Measurements from ENCODE around the gene COBL. TPM values are rescaled to one million over a fixed set of nuclear protein-coding genes. Genes with fewer than 3 reads are reported as not detected.
A peak's percentile ranks its signal among the peaks of the same experiment; 100 is the strongest.

The COBL gene
- total and polyA plus RNA-seq, 2 of the 8 experiments (the other 6 are each of a cell fraction or from before 2014, with no cell fraction given) = 13.8 to 40.4 TPM

DNA sequence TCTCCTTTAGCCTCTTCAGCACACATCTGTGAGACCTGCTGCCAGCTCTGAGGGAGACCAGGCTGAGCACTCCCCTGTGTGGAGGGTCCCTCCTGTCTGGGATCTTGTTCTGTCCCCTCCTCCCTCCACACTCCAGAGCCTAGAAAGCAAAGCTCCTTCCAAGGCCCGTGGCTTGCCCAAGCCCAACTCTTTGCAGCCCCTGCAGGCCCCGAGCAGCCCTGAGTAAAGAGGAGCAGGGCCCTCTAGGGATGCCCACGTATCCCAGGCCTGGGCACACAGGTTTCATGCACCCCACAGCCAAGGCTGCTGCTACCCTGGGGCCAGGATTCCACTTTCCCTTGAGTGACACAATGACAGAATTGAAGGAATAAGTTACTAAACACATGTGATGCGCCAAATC, 24.0 kb downstream of the COBL start (continued):
- TF ChIP-seq GABPA (IDR thresholded peaks at IDR 0.05; ENCODE audit: borderline replicate concordance, insufficient read depth, low read length) (no peak), GTF2F1 (IDR thresholded peaks at IDR 0.05; ENCODE audit: borderline replicate concordance, low read depth, low read length) (no peak), CBX5 (IDR thresholded peaks at IDR 0.05; ENCODE audit: low read depth, low read length) (no peak), RAD21 (IDR thresholded peaks at IDR 0.05 in 1 of 2, conservative IDR thresholded peaks at IDR 0.05 in 1 of 2; ENCODE audit: low read depth in 2 of 2, low read length in 2 of 2) (peak in 1 of 2 experiments; percentile 17; a peak in 1 of 4 replicates), FOSL1 (IDR thresholded peaks at IDR 0.05; ENCODE audit: insufficient read depth, low read depth, low read length) (no peak), CREB1 (IDR thresholded peaks at IDR 0.05) (no peak), ASH2L (IDR thresholded peaks at IDR 0.05; ENCODE audit: low read length) (no peak), RXRA (IDR thresholded peaks at IDR 0.05; ENCODE audit: insufficient read depth, low read depth, low read length) (no peak)
- TF ChIP-seq, protein P1, sequence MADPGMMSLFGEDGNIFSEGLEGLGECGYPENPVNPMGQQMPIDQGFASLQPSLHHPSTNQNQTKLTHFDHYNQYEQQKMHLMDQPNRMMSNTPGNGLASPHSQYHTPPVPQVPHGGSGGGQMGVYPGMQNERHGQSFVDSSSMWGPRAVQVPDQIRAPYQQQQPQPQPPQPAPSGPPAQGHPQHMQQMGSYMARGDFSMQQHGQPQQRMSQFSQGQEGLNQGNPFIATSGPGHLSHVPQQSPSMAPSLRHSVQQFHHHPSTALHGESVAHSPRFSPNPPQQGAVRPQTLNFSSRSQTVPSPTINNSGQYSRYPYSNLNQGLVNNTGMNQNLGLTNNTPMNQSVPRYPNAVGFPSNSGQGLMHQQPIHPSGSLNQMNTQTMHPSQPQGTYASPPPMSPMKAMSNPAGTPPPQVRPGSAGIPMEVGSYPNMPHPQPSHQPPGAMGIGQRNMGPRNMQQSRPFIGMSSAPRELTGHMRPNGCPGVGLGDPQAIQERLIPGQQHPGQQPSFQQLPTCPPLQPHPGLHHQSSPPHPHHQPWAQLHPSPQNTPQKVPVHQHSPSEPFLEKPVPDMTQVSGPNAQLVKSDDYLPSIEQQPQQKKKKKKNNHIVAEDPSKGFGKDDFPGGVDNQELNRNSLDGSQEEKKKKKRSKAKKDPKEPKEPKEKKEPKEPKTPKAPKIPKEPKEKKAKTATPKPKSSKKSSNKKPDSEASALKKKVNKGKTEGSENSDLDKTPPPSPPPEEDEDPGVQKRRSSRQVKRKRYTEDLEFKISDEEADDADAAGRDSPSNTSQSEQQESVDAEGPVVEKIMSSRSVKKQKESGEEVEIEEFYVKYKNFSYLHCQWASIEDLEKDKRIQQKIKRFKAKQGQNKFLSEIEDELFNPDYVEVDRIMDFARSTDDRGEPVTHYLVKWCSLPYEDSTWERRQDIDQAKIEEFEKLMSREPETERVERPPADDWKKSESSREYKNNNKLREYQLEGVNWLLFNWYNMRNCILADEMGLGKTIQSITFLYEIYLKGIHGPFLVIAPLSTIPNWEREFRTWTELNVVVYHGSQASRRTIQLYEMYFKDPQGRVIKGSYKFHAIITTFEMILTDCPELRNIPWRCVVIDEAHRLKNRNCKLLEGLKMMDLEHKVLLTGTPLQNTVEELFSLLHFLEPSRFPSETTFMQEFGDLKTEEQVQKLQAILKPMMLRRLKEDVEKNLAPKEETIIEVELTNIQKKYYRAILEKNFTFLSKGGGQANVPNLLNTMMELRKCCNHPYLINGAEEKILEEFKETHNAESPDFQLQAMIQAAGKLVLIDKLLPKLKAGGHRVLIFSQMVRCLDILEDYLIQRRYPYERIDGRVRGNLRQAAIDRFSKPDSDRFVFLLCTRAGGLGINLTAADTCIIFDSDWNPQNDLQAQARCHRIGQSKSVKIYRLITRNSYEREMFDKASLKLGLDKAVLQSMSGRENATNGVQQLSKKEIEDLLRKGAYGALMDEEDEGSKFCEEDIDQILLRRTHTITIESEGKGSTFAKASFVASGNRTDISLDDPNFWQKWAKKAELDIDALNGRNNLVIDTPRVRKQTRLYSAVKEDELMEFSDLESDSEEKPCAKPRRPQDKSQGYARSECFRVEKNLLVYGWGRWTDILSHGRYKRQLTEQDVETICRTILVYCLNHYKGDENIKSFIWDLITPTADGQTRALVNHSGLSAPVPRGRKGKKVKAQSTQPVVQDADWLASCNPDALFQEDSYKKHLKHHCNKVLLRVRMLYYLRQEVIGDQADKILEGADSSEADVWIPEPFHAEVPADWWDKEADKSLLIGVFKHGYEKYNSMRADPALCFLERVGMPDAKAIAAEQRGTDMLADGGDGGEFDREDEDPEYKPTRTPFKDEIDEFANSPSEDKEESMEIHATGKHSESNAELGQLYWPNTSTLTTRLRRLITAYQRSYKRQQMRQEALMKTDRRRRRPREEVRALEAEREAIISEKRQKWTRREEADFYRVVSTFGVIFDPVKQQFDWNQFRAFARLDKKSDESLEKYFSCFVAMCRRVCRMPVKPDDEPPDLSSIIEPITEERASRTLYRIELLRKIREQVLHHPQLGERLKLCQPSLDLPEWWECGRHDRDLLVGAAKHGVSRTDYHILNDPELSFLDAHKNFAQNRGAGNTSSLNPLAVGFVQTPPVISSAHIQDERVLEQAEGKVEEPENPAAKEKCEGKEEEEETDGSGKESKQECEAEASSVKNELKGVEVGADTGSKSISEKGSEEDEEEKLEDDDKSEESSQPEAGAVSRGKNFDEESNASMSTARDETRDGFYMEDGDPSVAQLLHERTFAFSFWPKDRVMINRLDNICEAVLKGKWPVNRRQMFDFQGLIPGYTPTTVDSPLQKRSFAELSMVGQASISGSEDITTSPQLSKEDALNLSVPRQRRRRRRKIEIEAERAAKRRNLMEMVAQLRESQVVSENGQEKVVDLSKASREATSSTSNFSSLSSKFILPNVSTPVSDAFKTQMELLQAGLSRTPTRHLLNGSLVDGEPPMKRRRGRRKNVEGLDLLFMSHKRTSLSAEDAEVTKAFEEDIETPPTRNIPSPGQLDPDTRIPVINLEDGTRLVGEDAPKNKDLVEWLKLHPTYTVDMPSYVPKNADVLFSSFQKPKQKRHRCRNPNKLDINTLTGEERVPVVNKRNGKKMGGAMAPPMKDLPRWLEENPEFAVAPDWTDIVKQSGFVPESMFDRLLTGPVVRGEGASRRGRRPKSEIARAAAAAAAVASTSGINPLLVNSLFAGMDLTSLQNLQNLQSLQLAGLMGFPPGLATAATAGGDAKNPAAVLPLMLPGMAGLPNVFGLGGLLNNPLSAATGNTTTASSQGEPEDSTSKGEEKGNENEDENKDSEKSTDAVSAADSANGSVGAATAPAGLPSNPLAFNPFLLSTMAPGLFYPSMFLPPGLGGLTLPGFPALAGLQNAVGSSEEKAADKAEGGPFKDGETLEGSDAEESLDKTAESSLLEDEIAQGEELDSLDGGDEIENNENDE (IDR thresholded peaks at IDR 0.05; ENCODE audit: insufficient replicate concordance, low read length) = no peak
